Nephron progenitor cell (in vitro differentiated cells): Measurements from ENCODE around the gene PRLR.
A peak's percentile ranks its signal among the peaks of the same experiment; 100 is the strongest.

Experiments used
- DNase-seq: peaks from one replicate; pipeline ENCODE4 v3.0.0; 2021
- H3K27ac Mint-ChIP-seq: 2 replicates; pipeline ENCODE4 v1.8.0; 2021; ENCODE audit warnings: mild to moderate bottlenecking, moderate library complexity, mixed read lengths
- H3K27me3 Mint-ChIP-seq: 2 replicates; pipeline ENCODE4 v1.8.0; 2021; ENCODE audit warnings: mild to moderate bottlenecking, low read depth, mixed read lengths; ENCODE audit not compliant: poor library complexity
- H3K36me3 Mint-ChIP-seq: 2 replicates; pipeline ENCODE4 v1.8.0; 2021; ENCODE audit warnings: low read depth, mixed read lengths
- H3K4me1 Mint-ChIP-seq: 2 replicates; pipeline ENCODE4 v1.8.0; 2021; ENCODE audit warnings: mixed read lengths
- H3K4me3 Mint-ChIP-seq: 2 replicates; pipeline ENCODE4 v1.8.0; 2021; ENCODE audit warnings: mild to moderate bottlenecking, moderate library complexity, mixed read lengths
- H3K9me3 Mint-ChIP-seq: 2 replicates; pipeline ENCODE4 v1.8.0; 2021; ENCODE audit warnings: mild to moderate bottlenecking, moderate library complexity, mixed read lengths
- CTCF ChIP-seq: fragments of 200-600 bp; sonication (generic); IDR thresholded peaks from 2 replicates; pipeline ENCODE4 v1.5.0; 2021; ENCODE audit warnings: antibody characterized with exemption

Gene PRLR

GRCh38 chr5:35233121-35233520, 2.8 kb upstream of the PRLR start:
- Mint-ChIP-seq H3K9me3 (peaks cover 4% of the 10 kb centered on the region), H3K27ac (no peak overlapping the region), H3K4me1 (peaks cover 58% of the 10 kb centered on the region), H3K27me3 (peaks cover 11% of the 10 kb centered on the region), H3K36me3 (no peaks in the 10 kb centered on the region), H3K4me3 (no peak overlapping the region)
- no peak for DNase-seq
- TF ChIP-seq CTCF = no peak

- no peak for DNase-seq
- Mint-ChIP-seq H3K27me3 (peaks cover 7% of the 10 kb centered on the region), H3K4me3 (no peak overlapping the region), H3K4me1 (peaks cover 67% of the 10 kb centered on the region), H3K9me3 (no peaks in the 10 kb centered on the region), H3K36me3 (no peaks in the 10 kb centered on the region), H3K27ac (no peak overlapping the region)
- TF ChIP-seq CTCF = no peak
Observed at GRCh38 chr5:35232124-35232523, 1.8 kb upstream of the PRLR start.

GRCh38 chr5:35229076-35230037, 930 bp downstream of the PRLR start:
- H3K27me3 Mint-ChIP-seq = peaks cover 4% of the 10 kb centered on the region
- H3K4me3 Mint-ChIP-seq = peak overlapping the region; percentile 91

GRCh38 chr5:35228310-35228709, 2.0 kb downstream of the PRLR start:
- Mint-ChIP-seq H3K4me3 (peak overlapping the region; percentile 54), H3K27me3 (peaks cover 4% of the 10 kb centered on the region), H3K27ac (no peak overlapping the region), H3K4me1 (peaks cover 71% of the 10 kb centered on the region), H3K9me3 (no peaks in the 10 kb centered on the region), H3K36me3 (no peaks in the 10 kb centered on the region)
- no peak for TF ChIP-seq CTCF
- no peak for DNase-seq

More at GRCh38 chr5:35229076-35230037, 930 bp downstream of the PRLR start:
- Mint-ChIP-seq H3K27ac (peak overlapping the region; percentile 35), H3K36me3 (no peaks in the 10 kb centered on the region), H3K4me1 (peaks cover 68% of the 10 kb centered on the region), H3K9me3 (no peaks in the 10 kb centered on the region)
- DNase-seq = peak; percentile 39
- no peak for TF ChIP-seq CTCF

- Mint-ChIP-seq H3K4me1 (peaks cover 65% of the 10 kb centered on the region), H3K27ac (no peak overlapping the region), H3K36me3 (no peaks in the 10 kb centered on the region), H3K4me3 (no peak overlapping the region), H3K27me3 (peaks cover 4% of the 10 kb centered on the region), H3K9me3 (no peaks in the 10 kb centered on the region)
- DNase-seq = no peak
- no peak for TF ChIP-seq CTCF
Observed at GRCh38 chr5:35227720-35228119, 2.6 kb downstream of the PRLR start.
